Neural crest cell (in vitro differentiated cells): ENCODE data around the gene CIITA. TPM values are rescaled to one million over a fixed set of nuclear protein-coding genes. Genes with fewer than 3 reads are reported as not detected.
"Not testable (repeated sequence)": the region's sequence is repeated elsewhere in the genome, so short reads cannot be mapped to it uniquely, and the experiment has no call there.

ENCODE experiments used
- DNase-seq: peaks from one replicate; pipeline ENCODE4 v3.0.0; 2021; ENCODE audit warnings: low read depth, mixed read lengths, low spot score
- H3K27ac Mint-ChIP-seq: one replicate; pipeline ENCODE4 v1.8.0; 2021; ENCODE audit warnings: mild to moderate bottlenecking, mixed read lengths; ENCODE audit not compliant: unreplicated experiment
- H3K27me3 Mint-ChIP-seq: 2 replicates; pipeline ENCODE4 v1.8.0; 2021; ENCODE audit warnings: low read depth, mild to moderate bottlenecking, mixed read lengths
- H3K36me3 Mint-ChIP-seq: 2 replicates; pipeline ENCODE4 v1.8.0; 2021; ENCODE audit warnings: low read depth, mild to moderate bottlenecking, mixed read lengths
- H3K4me1 Mint-ChIP-seq: 2 replicates; pipeline ENCODE4 v1.8.0; 2021; ENCODE audit warnings: mixed read lengths
- H3K4me3 Mint-ChIP-seq: one replicate; pipeline ENCODE4 v1.8.0; 2021; ENCODE audit warnings: mild to moderate bottlenecking, mixed read lengths
- H3K9me3 Mint-ChIP-seq: 2 replicates; pipeline ENCODE4 v1.8.0; 2021; ENCODE audit warnings: mixed read lengths
- CTCF ChIP-seq: fragments of 200-600 bp; sonication (generic); conservative IDR thresholded peaks from 2 replicates; pipeline ENCODE4 v1.5.0; 2021; ENCODE audit warnings: antibody characterized with exemption, mild to moderate bottlenecking
- total RNA-seq: library from RNA; stranded (reverse); gene quantifications from 2 replicates; pipeline ENCODE4 v1.2.1, GENCODE V29; 2021

The CIITA gene
- total RNA-seq, 1 donor from 2014 or later, result not detected

GRCh38 chr16:10964039-10964890, 87.3 kb downstream of the CIITA start:
- TF ChIP-seq CTCF, result peak; percentile 97
- peaks cover 7% of the 10 kb centered on the region for H3K4me1 Mint-ChIP-seq
- no peaks in the 10 kb centered on the region for H3K27me3 Mint-ChIP-seq
- no peaks in the 10 kb centered on the region for H3K9me3 Mint-ChIP-seq
- no peak overlapping the region for H3K27ac Mint-ChIP-seq
- H3K4me3 Mint-ChIP-seq, result no peak overlapping the region
- peaks cover 2% of the 10 kb centered on the region for H3K36me3 Mint-ChIP-seq
- peak; percentile 91 for DNase-seq

GRCh38 chr16:10964891-10965326, 87.9 kb downstream of the CIITA start:
- H3K36me3 Mint-ChIP-seq, result peaks cover 2% of the 10 kb centered on the region
- no peaks in the 10 kb centered on the region for H3K9me3 Mint-ChIP-seq
- no peak for DNase-seq
- H3K27me3 Mint-ChIP-seq, result no peaks in the 10 kb centered on the region
- no peak for TF ChIP-seq CTCF
- H3K4me3 Mint-ChIP-seq, result no peak overlapping the region
- peaks cover 7% of the 10 kb centered on the region for H3K4me1 Mint-ChIP-seq
- H3K27ac Mint-ChIP-seq, result no peak overlapping the region

GRCh38 chr16:10965440-10966061, 88.5 kb downstream of the CIITA start:
- H3K9me3 Mint-ChIP-seq, result no peaks in the 10 kb centered on the region
- DNase-seq, result no peak
- H3K36me3 Mint-ChIP-seq, result peaks cover 2% of the 10 kb centered on the region
- TF ChIP-seq CTCF, result no peak
- peaks cover 7% of the 10 kb centered on the region for H3K4me1 Mint-ChIP-seq
- no peak overlapping the region for H3K4me3 Mint-ChIP-seq
- H3K27ac Mint-ChIP-seq, result no peak overlapping the region
- H3K27me3 Mint-ChIP-seq, result no peaks in the 10 kb centered on the region

GRCh38 chr16:10966129-10966528, 89.1 kb downstream of the CIITA start:
- peaks cover 7% of the 10 kb centered on the region for H3K4me1 Mint-ChIP-seq
- DNase-seq, result no peak
- H3K4me3 Mint-ChIP-seq, result no peak overlapping the region
- H3K27me3 Mint-ChIP-seq, result no peaks in the 10 kb centered on the region
- TF ChIP-seq CTCF, result no peak
- no peak overlapping the region for H3K27ac Mint-ChIP-seq
- H3K36me3 Mint-ChIP-seq, result peaks cover 2% of the 10 kb centered on the region
- H3K9me3 Mint-ChIP-seq, result no peaks in the 10 kb centered on the region

GRCh38 chr16:10966559-10966958, 89.6 kb downstream of the CIITA start:
- H3K27ac Mint-ChIP-seq, DNase-seq, H3K27me3 Mint-ChIP-seq, H3K4me3 Mint-ChIP-seq, H3K36me3 Mint-ChIP-seq, H3K9me3 Mint-ChIP-seq: not testable (repeated sequence)
- peaks cover 10% of the 10 kb centered on the region for H3K4me1 Mint-ChIP-seq

- Mint-ChIP-seq H3K4me1 (peaks cover 19% of the 10 kb centered on the region), H3K27me3 (no peaks in the 10 kb centered on the region), H3K9me3 (no peaks in the 10 kb centered on the region), H3K36me3 (peaks cover 2% of the 10 kb centered on the region), H3K4me3 (no peak overlapping the region), H3K27ac (no peak overlapping the region)
- no peak for TF ChIP-seq CTCF
- DNase-seq, result no peak
Measured at GRCh38 chr16:10967986-10968385, 91.0 kb downstream of the CIITA start.
